Fibroblast of skin of left biceps (primary cell): Measurements from ENCODE around the gene UBE2O.
A peak's percentile ranks its signal among the peaks of the same experiment; 100 is the strongest.
"Not testable (repeated sequence)": the region's sequence is repeated elsewhere in the genome, so short reads cannot be mapped to it uniquely, and the experiment has no call there.

Experiments used
- DNase-seq, 2 experiments: peaks; one replicate each; pipeline ENCODE4 v3.0.0-alpha.2; 2013; ENCODE audit warnings: low read depth in 2 of 2

UBE2O gene

DNA sequence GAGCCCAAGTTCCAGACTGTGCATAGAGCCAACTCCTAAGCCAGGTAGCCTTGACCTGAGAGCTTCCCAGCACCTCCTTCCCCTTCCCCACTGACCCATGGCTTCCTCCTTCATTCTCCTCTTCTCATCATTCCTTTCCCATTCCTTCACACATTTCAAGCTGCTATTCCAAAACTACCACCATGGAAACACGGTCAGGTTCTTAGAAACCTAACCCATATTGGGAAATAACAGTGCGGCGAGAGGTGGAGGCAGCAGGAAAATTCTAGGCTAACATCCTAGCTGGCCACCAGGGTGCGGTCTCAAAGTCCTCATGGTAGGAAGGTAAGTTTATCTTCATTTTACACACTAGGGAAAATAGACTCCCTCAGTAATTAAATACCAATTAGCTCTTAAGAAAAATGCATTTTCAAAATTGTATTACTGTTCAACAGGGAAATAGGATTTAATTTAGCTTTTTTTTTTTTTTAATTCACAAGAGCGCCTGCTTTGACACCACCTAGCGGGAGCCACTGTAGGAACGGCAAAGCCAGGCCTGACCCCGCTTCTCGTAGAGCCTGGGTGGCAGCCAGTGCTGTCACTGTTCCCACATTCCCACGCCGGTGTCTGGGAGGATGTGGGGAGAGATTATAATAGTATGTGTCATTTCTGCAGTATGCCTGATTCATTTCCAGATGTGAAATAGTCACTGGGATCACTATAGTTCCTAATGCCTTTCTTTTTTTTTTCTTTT, 82.5 kb downstream of the UBE2O start:
- DNase-seq, result peak; percentile 86 to 88

DNA sequence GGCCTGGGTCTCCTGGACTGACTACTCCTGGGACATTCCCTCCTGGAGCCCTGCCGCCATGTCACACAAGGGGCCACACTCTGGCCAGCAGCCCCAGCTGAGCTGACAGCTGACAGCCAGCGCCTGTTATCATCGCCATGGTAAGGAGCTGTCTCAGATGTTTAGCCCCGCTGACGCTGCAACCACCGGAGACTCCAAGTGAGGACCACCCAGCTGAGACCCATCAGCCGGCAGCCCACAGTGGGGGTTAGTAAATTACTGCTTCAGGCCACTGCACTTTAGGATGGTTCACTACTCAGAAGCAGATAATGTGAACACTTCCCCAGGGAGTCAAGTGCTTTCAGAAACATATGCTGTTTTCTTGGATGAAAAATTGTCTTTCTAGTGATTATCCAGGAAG, 83.1 kb downstream of the UBE2O start:
- no peak for DNase-seq

DNA sequence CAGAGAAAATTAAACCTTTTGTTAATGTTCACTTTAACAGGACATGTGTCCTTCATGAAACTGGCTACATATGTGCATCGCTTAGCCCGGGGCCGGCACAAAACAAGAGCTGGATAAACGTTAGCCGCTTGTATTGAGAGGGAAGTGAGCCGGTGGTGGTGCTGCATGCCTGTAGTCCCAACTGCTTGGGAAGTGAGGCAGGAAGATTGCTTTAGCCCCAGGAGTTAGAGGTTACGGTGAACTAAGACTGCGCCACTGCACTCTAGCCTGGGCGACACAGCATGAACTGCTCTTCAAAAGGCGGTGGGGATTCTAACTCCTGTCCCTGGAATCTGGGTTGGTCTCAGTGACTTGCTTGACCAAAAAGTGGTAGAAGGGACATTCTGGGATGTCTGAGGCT, 83.6 kb downstream of the UBE2O start:
- DNase-seq, result no peak

DNA sequence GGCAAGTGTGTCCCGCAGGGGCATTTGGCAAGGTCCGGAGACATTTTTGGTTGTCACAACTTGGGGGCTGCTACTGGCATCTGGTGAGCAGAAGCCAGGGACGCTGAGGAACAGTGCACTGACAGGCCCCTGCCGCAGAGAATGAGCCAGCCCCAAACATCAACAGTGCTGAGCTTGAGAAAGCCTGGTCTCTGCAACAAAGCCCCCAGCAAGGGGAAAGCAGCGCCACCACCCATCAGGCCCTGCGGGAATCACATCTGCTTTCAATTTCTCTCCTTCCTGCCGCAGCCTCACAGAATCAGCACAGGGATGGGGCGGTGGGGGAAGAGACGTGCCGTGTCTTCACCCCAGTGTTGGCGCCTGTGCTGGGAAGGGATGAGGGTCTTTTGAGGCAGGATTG, 84.4 kb downstream of the UBE2O start:
- DNase-seq, result peak; percentile 70 to 71

DNA sequence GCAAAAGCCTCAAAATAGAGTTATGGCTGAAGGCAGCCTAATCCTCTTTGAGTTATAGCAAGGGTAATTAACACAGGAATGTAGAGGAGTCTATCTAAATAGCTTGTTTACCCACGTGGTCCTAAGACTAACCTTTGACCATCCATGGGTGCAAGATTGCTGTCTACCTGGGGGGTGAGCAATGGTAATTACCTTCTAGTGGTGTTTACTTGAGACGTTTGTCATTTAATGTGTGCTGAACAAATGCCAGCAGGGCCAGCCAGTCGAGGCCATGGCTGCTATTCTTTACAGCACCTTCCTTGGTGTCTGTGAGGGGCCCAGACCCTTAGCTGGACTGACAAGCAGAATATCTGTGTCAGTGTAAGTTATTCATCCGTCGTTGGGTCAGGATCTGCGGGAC, 85.3 kb downstream of the UBE2O start:
- DNase-seq, result no peak

DNA sequence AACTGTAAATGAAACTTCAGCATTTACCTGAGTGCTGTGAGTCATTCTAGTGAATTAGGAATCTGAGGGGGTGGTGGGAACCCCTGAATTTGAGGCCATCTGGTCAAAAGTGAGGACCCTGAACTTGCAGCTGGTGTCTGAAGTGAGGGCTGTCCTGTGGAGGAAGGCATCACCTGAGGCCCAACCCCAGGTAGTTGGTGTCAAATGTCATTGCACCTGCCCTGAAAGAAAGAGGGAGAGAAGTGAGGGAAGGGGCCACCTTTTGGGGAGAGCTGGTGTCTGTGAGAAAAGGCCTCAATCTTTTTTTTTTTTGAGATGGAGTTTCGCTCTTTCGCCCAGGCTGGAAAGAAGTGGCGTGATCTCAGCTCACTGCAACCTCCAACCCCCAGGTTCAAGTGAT, 86.7 kb downstream of the UBE2O start:
- no peak for DNase-seq

DNA sequence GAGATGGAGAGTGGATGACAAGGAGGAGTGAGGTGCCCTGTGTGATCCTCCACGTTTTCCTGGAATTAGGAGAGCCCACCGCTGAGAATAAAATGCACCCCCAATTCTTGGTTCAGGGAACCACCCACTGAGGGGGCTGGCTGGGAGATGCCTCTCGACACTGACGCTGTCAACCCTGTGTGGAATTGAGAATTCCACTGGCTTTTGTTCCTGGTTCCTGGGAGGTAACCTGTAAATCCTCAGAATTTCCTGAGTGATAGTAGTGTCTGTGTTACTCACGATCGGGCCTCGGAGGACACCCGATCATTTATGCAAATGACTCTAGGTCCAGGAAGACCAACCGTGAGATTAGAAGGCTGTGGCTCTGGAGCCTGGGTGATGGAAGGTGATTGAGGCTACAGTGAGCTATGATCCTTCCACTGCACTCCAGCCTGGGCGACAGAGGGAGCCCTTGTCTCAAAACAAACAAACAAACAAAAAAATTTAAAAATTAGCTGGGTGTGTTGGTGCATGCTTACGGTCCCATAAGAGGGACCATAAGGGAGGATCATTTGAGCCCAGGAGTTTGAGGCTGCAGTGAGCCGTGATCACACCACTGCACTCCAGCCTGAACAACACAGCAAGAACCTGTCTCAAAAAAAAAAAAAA, 87.6 kb downstream of the UBE2O start:
- no peak for DNase-seq

DNA sequence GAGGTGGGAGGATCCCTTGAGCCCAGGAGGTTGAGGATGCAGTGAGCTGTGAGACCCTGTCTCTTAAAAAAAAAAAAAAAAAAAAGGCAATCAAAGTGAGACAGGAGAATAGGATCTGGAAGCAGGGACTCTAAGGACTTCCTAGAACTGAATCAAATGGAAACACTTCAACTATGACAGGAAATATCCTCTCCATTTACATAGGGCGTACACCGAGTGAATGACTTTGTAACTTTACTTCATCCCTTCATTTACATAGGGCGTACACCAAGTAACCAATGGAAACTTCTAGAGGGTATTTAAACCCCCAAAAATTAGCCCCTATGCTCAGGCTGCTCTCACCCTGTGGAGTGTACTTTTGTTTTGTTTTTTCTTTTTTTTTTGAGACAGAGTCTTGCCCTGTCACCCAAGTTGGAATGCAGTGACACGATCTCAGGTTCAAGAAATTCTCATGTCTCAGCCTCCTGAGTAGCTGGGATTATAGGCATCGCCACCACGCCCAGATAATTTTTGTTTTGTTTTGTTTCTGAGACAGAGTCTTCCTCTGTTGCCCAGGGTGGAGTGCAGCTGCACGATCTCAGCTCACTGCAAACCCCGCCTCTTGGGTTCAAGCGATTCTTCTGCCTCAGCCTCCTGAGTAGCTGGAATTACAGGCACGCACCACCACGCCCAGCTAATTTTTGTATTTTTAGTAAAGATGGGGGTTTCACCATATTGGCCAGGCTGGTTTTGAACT, 89.7 kb downstream of the UBE2O start:
- no peak for DNase-seq

DNA sequence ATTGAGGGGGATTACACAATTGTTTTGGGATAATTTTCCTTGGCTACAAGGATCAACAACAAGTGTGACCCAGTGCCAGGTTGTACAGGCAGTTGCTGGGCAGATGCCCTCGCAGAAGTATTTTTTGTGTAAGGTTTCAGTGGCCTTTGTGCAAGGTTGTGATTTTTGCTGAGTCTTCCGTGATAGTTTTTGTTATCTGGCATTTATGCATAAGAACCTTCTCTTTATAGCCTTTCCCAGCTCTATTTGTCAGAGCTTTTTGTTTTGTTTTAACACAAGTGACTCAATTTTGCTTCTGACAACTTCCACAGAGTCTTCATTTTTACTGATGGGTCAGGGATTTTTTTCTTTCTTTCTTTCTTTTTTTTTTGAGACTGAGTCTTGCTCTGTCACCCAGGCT, 92.5 kb downstream of the UBE2O start:
- no peak for DNase-seq

DNA sequence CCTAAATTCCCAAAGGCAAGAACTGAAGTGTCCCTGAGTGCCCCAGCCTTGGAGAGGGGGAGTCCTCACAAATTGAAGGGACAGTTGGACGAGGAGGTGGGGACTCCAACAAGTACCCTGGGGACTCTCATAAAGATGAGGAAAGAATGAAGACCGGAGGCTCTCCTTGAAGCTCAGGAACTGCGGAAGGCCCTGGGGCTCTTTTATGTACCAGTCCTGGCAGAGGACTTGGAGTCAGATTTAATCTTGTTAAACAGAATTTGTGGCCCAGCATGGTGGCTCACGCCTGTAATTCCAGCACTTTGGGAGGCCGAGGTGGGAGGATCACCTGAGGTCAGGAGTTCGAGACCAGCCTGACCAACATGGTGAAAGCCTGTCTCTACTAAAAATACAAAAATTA, 93.2 kb downstream of the UBE2O start:
- DNase-seq, result not testable (repeated sequence)

DNA sequence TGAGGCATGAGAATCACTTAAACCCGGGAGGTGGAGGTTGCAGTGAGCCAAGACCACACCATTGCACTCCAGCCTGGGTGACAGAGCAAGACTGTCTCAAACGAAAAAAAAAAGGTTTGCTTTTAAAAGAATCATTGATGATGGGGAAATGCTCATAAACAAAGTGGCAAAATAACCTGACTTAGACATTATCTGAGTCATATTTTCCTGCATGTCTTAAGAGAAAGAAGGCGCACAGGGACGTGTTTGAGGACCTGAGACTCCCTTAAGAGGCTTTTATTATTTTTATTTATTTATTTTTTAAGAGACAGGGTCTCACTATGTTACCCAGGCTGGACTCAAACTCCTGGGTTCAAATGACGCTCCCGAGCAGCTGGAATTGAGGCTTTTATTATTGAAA, 93.6 kb downstream of the UBE2O start:
- no peak for DNase-seq

DNA sequence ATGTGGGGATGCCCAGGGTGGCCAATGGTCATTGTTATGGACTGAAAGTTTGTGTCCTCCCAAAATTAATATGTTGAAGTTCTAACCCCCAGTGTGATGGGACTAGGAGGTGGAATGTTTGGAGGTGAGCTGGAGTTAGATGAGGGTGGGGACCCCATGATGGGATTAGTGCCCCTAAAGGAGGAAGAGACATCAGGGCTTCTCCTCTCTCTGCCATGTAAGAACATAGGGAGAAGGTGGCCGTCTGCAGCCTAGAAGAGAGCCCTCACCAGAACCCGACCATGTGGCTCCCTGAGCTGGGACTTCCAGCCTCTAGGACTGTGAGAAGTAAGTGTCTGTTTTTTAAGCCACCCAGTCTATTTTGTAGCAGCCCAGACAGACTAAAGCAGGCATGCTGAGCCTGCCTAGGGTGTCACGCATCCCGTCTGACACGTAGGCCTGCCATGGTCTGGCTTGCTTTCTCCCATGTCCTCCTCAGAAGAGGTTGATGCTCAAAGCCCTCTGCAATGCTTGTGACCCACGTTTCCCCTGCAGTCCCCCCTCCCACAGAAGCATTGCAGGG, 95.3 kb downstream of the UBE2O start:
- no peak for DNase-seq

DNA sequence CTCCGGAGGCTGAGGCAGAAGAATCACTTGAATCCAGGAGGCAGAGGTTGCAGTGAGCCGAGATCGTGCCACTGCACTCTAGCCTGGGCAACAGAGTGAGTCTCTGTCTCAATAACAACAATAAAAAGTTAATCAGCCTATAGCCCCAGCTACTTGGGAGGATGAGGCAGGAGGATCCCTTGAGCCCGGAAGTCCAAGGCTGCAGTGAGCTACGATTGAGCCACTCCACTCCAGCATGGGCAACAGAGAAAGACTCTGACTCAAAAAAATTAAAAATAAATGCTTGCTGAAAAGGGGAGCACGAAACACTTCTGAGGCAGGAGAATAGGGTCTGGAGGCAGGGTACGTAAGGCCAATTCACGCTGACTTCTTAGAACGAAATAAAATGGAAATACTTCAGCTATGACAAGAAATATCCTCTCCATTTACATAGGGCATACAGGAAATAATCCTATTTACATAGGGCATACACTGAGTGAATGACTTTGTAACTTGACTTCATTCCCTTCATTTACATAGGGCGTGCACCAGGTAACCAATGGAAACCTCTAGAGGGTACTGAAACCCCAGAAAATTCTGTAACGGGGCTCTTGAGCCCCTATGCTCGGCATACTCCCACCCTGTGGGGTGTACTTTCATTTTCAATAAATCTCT, 96.0 kb downstream of the UBE2O start:
- no peak for DNase-seq

DNA sequence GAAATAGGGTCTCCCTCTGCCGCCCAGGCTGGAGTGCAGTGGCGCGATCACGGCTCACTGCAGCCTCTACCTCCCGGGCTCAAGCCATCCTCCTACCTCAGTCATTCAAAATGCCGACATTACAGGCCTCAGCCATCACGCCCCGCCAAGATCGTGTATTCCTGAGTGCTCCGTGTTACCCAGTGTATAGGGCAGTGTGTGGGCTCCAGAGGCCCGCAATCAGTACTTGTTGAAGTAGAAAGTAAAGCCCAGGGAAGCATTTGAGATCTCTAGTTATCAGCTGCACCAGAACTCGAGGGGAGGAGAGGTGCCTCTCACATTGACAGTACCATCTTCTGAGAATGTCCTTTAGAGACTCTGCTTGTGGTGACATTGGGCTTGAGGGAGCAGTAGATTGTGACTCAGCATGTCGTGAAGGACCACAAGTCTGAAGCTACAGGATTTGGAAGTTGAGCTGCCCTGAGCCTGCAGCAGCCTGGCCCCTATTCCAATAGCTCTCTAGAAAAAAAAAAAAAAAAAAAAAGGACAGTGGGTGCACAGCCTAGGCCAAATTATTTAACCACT, 98.1 kb downstream of the UBE2O start:
- DNase-seq, result no peak

DNA sequence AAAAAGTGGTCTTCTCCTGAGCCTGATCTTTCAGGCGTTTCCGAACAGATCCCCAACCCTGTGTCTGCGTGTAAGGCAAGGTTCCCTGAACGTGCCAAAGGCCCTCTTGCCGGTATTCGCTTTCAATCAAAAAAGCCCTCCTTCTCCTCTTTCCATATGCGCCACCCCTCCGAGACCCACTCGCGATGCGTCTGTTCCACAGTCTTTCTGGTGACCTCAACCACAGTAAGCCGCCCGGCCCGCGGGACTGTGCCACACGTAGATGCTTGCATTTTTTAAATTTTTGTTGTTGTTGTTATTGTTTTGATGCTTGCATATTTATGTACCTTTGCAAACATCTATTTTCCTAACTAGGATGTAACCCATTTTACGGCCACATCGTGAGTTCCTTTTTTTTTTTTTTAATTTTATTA, 98.6 kb downstream of the UBE2O start:
- no peak for DNase-seq

DNA sequence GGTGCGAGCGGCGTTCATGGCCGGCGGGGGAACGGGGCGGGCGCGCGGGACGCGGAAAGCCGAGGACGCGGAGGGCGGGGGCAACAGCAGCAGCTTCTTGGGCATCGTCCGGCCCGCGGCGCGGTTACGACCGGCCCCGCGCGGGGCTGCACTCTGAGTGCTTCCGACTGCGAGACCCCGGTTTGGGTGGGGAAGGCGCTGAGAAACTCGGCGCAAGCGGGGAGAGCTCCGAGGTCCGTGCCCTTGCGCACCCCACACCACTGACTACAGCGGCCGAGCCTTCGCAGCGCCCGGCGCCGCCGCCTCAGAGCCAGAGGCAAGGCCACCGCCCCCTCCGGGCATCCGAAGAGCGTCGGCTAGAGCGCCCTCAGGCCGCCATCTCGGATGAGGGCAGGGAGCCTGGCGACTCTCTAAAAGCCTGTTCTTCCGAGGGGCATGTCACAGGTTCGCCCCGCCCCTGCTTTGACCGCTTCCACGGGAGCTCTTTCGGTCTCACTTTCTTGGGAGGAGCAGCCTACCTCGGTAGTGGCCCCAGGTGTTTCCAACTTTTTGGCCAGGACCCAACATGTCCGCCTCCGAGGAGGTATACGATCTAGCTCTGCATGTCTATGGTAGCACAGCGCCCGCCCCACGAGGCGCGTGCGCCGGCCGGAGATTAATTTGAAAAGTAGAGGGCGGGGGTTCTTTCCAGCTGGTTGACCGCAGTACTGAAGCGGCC, 99.2 kb downstream of the UBE2O start, which contains the start of gene PRPSAP1:
PRPSAP1 (minus strand) TSS at position 318 of the 718 bp plus-strand sequence; CDS start at position 105, 213 bp downstream.
- DNase-seq, result peak; percentile 75 to 78

DNA sequence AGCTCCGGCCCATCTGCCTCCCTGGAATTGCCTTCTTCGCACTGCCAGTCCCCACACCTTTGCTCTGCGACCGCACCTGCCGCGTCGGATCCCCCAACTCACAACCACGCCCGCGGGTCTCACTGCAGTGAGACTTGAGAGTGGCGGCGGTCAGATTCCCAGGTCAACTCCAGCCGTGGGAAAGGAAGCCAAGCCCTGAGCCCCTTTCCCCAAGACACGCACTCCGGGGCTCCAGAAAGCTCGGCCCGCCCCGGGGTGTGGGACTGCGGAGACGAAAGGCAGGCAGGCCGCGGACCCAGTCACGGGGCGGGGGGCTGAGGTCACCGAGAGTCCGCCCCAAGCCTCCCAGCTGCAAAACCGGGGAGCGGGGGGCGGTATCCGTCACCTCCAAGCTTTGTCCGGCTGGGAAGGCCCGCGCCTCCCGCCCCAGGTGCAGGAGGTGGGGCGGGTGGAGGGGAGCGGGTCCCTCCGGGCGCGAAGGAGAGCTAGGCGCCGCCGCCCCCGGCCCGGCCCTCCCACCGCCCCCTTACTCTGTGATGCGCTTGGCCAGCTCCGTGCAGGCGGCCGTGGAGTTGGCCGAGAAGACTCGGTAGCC, 99.9 kb downstream of the UBE2O start:
- no peak for DNase-seq

DNA sequence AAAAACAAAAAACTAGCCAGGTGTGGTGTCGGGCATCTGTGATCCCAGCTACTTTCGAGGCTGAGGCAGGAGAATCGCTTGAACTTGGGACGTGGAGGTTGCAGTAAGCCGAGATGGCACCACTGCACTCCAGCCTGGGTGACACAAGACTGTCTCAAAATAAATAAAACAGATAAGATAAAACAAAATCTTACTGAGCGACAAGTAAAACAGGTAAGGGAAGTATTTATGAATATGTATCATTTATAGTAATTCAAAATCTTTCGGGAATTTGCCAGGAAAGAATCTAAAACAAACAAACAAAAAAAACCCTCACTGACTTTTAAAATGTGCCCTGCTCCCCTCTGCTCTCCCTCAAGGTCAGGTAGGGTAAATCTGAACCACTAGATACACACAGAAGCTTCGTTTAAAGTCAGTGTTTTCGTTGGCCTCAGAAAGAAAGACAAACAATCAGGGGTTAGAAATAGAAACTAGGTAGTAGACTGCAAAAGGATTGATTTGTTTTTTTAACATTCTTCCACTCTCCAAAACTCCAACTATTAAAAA, 101.4 kb downstream of the UBE2O start:
- DNase-seq, result no peak

DNA sequence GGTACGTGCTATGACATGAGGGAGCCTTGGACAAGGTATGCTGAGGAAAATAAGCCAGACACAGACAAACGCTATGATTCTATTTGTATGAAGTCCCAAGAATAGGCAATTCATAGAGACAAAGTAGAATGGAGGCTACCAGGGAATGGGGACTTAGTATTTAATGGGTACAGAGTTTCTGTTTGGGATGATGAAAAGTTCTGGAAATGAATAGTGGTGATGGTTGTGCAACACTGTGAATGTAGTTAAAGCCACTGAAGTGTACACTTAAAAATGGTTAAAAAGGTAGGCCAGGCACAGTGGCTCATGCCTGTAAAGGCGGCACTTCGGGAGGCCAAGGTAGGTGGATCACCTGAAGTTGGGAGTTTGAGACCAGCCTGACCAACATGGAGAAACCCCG, 102.5 kb downstream of the UBE2O start:
- no peak for DNase-seq

DNA sequence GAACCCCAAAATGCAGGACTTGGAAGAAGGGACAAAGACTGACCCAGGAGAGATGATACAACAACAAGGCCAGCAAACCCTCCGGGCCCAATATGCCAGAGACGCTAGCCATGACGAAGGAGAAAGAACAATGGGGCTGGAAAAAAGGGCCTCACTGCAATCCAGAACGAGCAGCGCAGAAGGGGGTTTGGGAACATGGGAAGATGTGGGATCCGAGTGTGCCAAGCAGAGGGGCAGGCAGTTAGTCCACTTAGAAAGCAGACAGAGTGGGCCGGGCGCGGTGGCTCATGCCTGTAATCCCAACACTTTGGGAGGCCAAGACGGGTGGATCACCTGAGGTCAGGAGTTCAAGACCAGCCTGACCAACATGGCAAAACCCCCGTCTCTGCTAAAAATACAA, 106.0 kb downstream of the UBE2O start:
- not testable (repeated sequence) for DNase-seq
